SU-DHL-6 (cell line): ENCODE measurements around the gene AQP4.

Experiments used
- H2AFZ ChIP-seq: fragments of 200-600 bp; sonication (generic); 2 replicates; pipeline ENCODE4 v1.6.1; 2014; ENCODE audit warnings: low read depth, mild to moderate bottlenecking, moderate library complexity, mixed read lengths, antibody characterized with exemption, low read length; ENCODE audit not compliant: severe bottlenecking
- H3F3A ChIP-seq: fragments of 200-600 bp; shearing (Covaris generic); 2 replicates; pipeline ENCODE4 v1.6.0; 2016; ENCODE audit warnings: antibody characterized with exemption, mild to moderate bottlenecking; ENCODE audit not compliant: insufficient read depth
- H3K27ac ChIP-seq: fragments of 200-600 bp; sonication (generic); 2 replicates; pipeline ENCODE4 v1.5.1; 2016; ENCODE audit warnings: low read depth, mild to moderate bottlenecking, low read length, moderate library complexity, mixed read lengths
- H3K27me3 ChIP-seq: fragments of 200-600 bp; sonication (generic), shearing (Covaris generic); 2 replicates; pipeline ENCODE4 v1.6.0; 2014; ENCODE audit warnings: mild to moderate bottlenecking, low read length
- H3K36me3 ChIP-seq: fragments of 200-600 bp; sonication (generic); 2 replicates; pipeline ENCODE4 v1.6.1; 2014; ENCODE audit warnings: mild to moderate bottlenecking, low read length, mixed read lengths
- H3K4me2 ChIP-seq: fragments of 300-600, 200-600 bp; shearing (Covaris generic), sonication (generic); 2 replicates; pipeline ENCODE4 v1.6.0; 2014; ENCODE audit warnings: low read length, low read depth, mild to moderate bottlenecking; ENCODE audit not compliant: poor library complexity, severe bottlenecking
- H3K4me3 ChIP-seq: fragments of 200-600 bp; sonication (generic); 2 replicates; pipeline ENCODE4 v1.5.1; 2014; ENCODE audit warnings: antibody characterized with exemption, low read length, mild to moderate bottlenecking, mixed read lengths; ENCODE audit not compliant: insufficient read depth, poor library complexity, severe bottlenecking
- H3K79me2 ChIP-seq: fragments of 200-600 bp; sonication (generic); 2 replicates; pipeline ENCODE4 v1.6.1; 2014; ENCODE audit warnings: mild to moderate bottlenecking, low read length, moderate library complexity; ENCODE audit not compliant: insufficient read depth
- H3K9ac ChIP-seq: fragments of 200-600 bp; sonication (generic); 2 replicates; pipeline ENCODE4 v1.7.0; 2014; ENCODE audit warnings: mild to moderate bottlenecking, low read length
- H3K9me2 ChIP-seq: fragments of 200-600 bp; sonication (generic); replicated peaks from 2 replicates; pipeline ENCODE4 v1.6.1; 2014; ENCODE audit warnings: low read length; ENCODE audit not compliant: insufficient read depth
- H3K9me3 ChIP-seq: fragments of 200-600 bp; sonication (generic); 2 replicates; pipeline ENCODE4 v1.6.1; 2014; ENCODE audit warnings: low read length, mixed read lengths; ENCODE audit not compliant: insufficient read depth
- H4K20me1 ChIP-seq: fragments of 200-600 bp; sonication (generic); 2 replicates; pipeline ENCODE4 v1.6.1; 2014; ENCODE audit warnings: low read depth, mild to moderate bottlenecking, antibody characterized with exemption, low read length, moderate library complexity, mixed read lengths
- CTCF ChIP-seq: fragments of 200-600 bp; sonication (generic); IDR thresholded peaks from one replicate; pipeline ENCODE4 v1.5.1; 2017; ENCODE audit warnings: antibody characterized with exemption, mild to moderate bottlenecking, low read length, moderate library complexity; ENCODE audit not compliant: insufficient read depth, poor library complexity, severe bottlenecking
- EZH2phosphoT487 ChIP-seq: fragments of 200-600 bp; sonication (generic), shearing (Covaris generic); conservative IDR thresholded peaks from 2 replicates; pipeline ENCODE4 v1.6.1; 2018; ENCODE audit warnings: mild to moderate bottlenecking, antibody characterized with exemption, low read length, moderate library complexity, mixed read lengths

AQP4 gene

GRCh38 chr18:26813043-26813442 is 52.5 kb downstream of the AQP4 start:
- no peaks in the 10 kb centered on the region for H3F3A ChIP-seq
- no peaks in the 10 kb centered on the region for H3K9me3 ChIP-seq
- no peak overlapping the region for H3K27ac ChIP-seq
- H3K79me2 ChIP-seq = no peaks in the 10 kb centered on the region
- H3K27me3 ChIP-seq = no peaks in the 10 kb centered on the region
- H3K36me3 ChIP-seq = no peaks in the 10 kb centered on the region
- H4K20me1 ChIP-seq = no peaks in the 10 kb centered on the region
- H3K9me2 ChIP-seq = no peaks in the 10 kb centered on the region
- no peak overlapping the region for H3K4me2 ChIP-seq
- no peak overlapping the region for H3K9ac ChIP-seq
- TF ChIP-seq EZH2phosphoT487 = no peak
- peak; percentile 70 for TF ChIP-seq CTCF
- H2AFZ ChIP-seq = peak overlapping the region; percentile 2
- no peak overlapping the region for H3K4me3 ChIP-seq

GRCh38 chr18:26812462-26812861 is 53.0 kb downstream of the AQP4 start:
- Histone ChIP-seq H3K4me2 (no peak overlapping the region), H3F3A (no peaks in the 10 kb centered on the region)

GRCh38 chr18:26809346-26809745 is 56.2 kb downstream of the AQP4 start:
- no peak for TF ChIP-seq CTCF
- TF ChIP-seq EZH2phosphoT487 = no peak
- Histone ChIP-seq H3K36me3 (no peaks in the 10 kb centered on the region), H4K20me1 (no peaks in the 10 kb centered on the region), H3K79me2 (no peaks in the 10 kb centered on the region), H3K27ac (no peak overlapping the region), H2AFZ (no peak overlapping the region), H3F3A (no peaks in the 10 kb centered on the region), H3K4me2 (no peak overlapping the region), H3K27me3 (no peaks in the 10 kb centered on the region), H3K9me2 (no peaks in the 10 kb centered on the region), H3K9ac (no peak overlapping the region), H3K4me3 (no peak overlapping the region), H3K9me3 (no peaks in the 10 kb centered on the region)

More at GRCh38 chr18:26812462-26812861, 53.0 kb downstream of the AQP4 start:
- H2AFZ ChIP-seq = no peak overlapping the region
- H3K27me3 ChIP-seq = no peaks in the 10 kb centered on the region
- no peaks in the 10 kb centered on the region for H3K79me2 ChIP-seq
- no peaks in the 10 kb centered on the region for H3K9me2 ChIP-seq
- no peaks in the 10 kb centered on the region for H3K36me3 ChIP-seq
- H3K4me3 ChIP-seq = no peak overlapping the region
- TF ChIP-seq CTCF (no peak), EZH2phosphoT487 (no peak)
- H3K9me3 ChIP-seq = no peaks in the 10 kb centered on the region
- no peak overlapping the region for H3K27ac ChIP-seq
- no peaks in the 10 kb centered on the region for H4K20me1 ChIP-seq
- no peak overlapping the region for H3K9ac ChIP-seq
